H1 (cell line): Measurements from ENCODE around the gene ZC3H18. TPM values are rescaled to one million over a fixed set of nuclear protein-coding genes. Genes with fewer than 3 reads are reported as not detected.

Source experiments
- CHD1 ChIP-seq: IDR thresholded peaks from 2 replicates; pipeline ENCODE4 v1.6.1; 2012; ENCODE audit warnings: low read depth, low read length, improper control_type of control experiment
- EZH2 ChIP-seq: fragments of 200-600 bp; sonication (generic); IDR thresholded peaks from 2 replicates; pipeline ENCODE4 v1.7.1; 2012; ENCODE audit warnings: low read depth, mild to moderate bottlenecking, moderate library complexity, low read length, inconsistent platforms; ENCODE audit not compliant: severe bottlenecking
- JUN ChIP-seq: IDR thresholded peaks from 2 replicates; pipeline ENCODE4 v1.6.1; 2011; ENCODE audit warnings: low read depth, mild to moderate bottlenecking, improper control_type of control experiment, low read length
- KDM5A ChIP-seq: fragments of 200-600 bp; IDR thresholded peaks from 2 replicates; pipeline ENCODE4 v1.7.1; 2012; ENCODE audit warnings: mild to moderate bottlenecking, low read length, inconsistent platforms, mixed read lengths
- NRF1 ChIP-seq: IDR thresholded peaks from 2 replicates; pipeline ENCODE4 v1.6.1; 2011; ENCODE audit warnings: mild to moderate bottlenecking, low read depth, low read length, improper control_type of control experiment
- SP4 ChIP-seq: IDR thresholded peaks from 2 replicates; pipeline ENCODE4 v1.6.1; 2012; ENCODE audit warnings: low read length, inconsistent platforms
- polyA plus RNA-seq, 7 experiments: library from polyadenylated mRNA; depleted of rRNA in 3 of 7; stranded (reverse) in 5 of 7; unstranded in 2 of 7; fragments of >200 nt in 5 of 7; fragments of 200-250 nt in 2 of 7; gene quantifications; 1 replicate in 5 of 7; 2 replicates in 1 of 7; 4 replicates in 1 of 7; pipeline versions ENCODE4 v1.2.1 to v1.2.3, GENCODE V29; 2011 to 2013; ENCODE audit warnings: missing spikeins in 2 of 7, mixed read lengths in 2 of 7
- total RNA-seq: library from RNA; stranded (reverse); fragmentation: NEBNext Ultra II Directional; extraction: Animal tissue kit (Norgen Biotek cat#: 25700); gene quantifications from 2 replicates; pipeline ENCODE4 v1.2.1, GENCODE V29; 2021

Gene ZC3H18
- total and polyA plus RNA-seq, 2 of the 8 experiments (the other 6 are each of a cell fraction or from before 2014, with no cell fraction given): 12.1 to 73.2 TPM

GRCh38 chr16:88669980-88670379 is 99.8 kb downstream of the ZC3H18 start (continued):
- TF ChIP-seq KDM5A: no peak
- no peak for TF ChIP-seq NRF1
- TF ChIP-seq CHD1: no peak
- TF ChIP-seq SP4: no peak
- TF ChIP-seq JUN: no peak
- no peak for TF ChIP-seq EZH2
